ENCODE results near the gene DAND5.

DNA sequence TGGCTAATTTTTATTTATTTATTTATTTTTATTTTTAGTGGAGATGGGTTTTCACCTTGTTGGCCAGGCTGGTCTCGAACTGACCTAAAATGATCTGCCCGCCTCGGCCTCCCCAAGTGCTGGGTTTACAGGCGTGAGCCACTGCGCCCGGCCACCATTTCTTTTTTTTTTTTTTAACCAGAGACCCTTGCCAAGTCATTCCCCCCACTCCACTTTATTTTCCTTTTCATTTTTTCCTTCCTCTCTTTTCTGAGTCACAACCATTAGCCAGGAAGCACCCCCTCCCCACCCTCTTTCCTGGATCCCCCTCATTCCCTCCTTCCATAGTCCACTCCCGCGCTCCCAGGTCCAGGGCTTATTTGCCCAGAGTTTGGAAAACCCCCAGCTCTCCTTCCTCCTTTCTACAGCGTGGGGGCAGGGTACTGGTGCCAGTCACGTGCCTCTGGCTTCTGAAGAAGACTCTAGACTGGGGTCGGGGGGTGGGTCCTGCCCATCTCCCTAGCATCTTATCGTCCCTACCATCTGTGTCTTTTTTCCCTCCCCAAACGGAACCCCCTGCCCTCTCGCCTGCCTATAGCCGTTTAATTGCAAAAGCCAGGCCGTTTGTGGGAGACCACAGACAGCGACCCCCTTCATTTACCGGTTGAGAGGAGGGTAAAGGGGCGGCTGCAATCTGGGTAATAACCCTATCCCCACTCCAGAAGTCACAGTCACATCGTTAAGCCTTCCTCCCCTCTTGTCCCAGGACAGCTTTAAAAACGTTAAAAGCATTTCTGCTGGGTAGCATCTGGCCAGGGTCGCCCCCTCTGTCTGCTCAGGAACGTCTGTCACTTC is 32.1 kb upstream of the DAND5 start:
- TF ChIP-seq POLR2A (IDR thresholded peaks at IDR 0.05; ENCODE audit: low read length) (no peak), GATA1 (IDR thresholded peaks at IDR 0.05; ENCODE audit: low read depth, low read length) (no peak)
